ENCODE results near the gene ANKRD31. TPM values are rescaled to one million over a fixed set of nuclear protein-coding genes. Genes with fewer than 3 reads are reported as not detected.
"Not testable (repeated sequence)": the region's sequence is repeated elsewhere in the genome, so short reads cannot be mapped to it uniquely, and the experiment has no call there.

Gene ANKRD31
- total RNA-seq, 1 donor from 2014 or later: 0.42 TPM

GRCh38 chr5:75235711-75236110 lies 967 bp downstream of the ANKRD31 start:
- no peak for DNase-seq
- no peaks in the 10 kb centered on the region for H3K36me3 Mint-ChIP-seq (ENCODE audit: unreplicated experiment)
- no peaks in the 10 kb centered on the region for H3K27me3 Mint-ChIP-seq (ENCODE audit: unreplicated experiment)
- H3K4me1 Mint-ChIP-seq (ENCODE audit: low read depth, unreplicated experiment): no peaks in the 10 kb centered on the region
- H3K27ac Mint-ChIP-seq (ENCODE audit: unreplicated experiment): peak overlapping the region; percentile 33
- H3K4me3 Mint-ChIP-seq (ENCODE audit: unreplicated experiment): peak overlapping the region; percentile 92
- no peak for TF ChIP-seq CTCF (IDR thresholded peaks at IDR 0.05; ENCODE audit: partially characterized antibody, unreplicated experiment)
- peaks cover 2% of the 10 kb centered on the region for H3K9me3 Mint-ChIP-seq (ENCODE audit: unreplicated experiment)

GRCh38 chr5:75234251-75234650 lies 2.4 kb downstream of the ANKRD31 start:
- H3K4me3 Mint-ChIP-seq (ENCODE audit: unreplicated experiment): no peak overlapping the region
- no peak for TF ChIP-seq CTCF (IDR thresholded peaks at IDR 0.05; ENCODE audit: partially characterized antibody, unreplicated experiment)
- H3K27ac Mint-ChIP-seq (ENCODE audit: unreplicated experiment): no peak overlapping the region
- DNase-seq: no peak
- H3K27me3 Mint-ChIP-seq (ENCODE audit: unreplicated experiment): no peaks in the 10 kb centered on the region
- H3K9me3 Mint-ChIP-seq (ENCODE audit: unreplicated experiment): peaks cover 2% of the 10 kb centered on the region
- H3K36me3 Mint-ChIP-seq (ENCODE audit: unreplicated experiment): no peaks in the 10 kb centered on the region
- H3K4me1 Mint-ChIP-seq (ENCODE audit: low read depth, unreplicated experiment): no peaks in the 10 kb centered on the region

- no peaks in the 10 kb centered on the region for H3K9me3 Mint-ChIP-seq (ENCODE audit: unreplicated experiment)
- no peaks in the 10 kb centered on the region for H3K36me3 Mint-ChIP-seq (ENCODE audit: unreplicated experiment)
- no peaks in the 10 kb centered on the region for H3K4me1 Mint-ChIP-seq (ENCODE audit: low read depth, unreplicated experiment)
- DNase-seq: no peak
- no peak overlapping the region for H3K4me3 Mint-ChIP-seq (ENCODE audit: unreplicated experiment)
- no peak for TF ChIP-seq CTCF (IDR thresholded peaks at IDR 0.05; ENCODE audit: partially characterized antibody, unreplicated experiment)
- H3K27ac Mint-ChIP-seq (ENCODE audit: unreplicated experiment): no peak overlapping the region
- H3K27me3 Mint-ChIP-seq (ENCODE audit: unreplicated experiment): no peaks in the 10 kb centered on the region
Observed at GRCh38 chr5:75226916-75227315, 9.8 kb downstream of the ANKRD31 start.

- DNase-seq: no peak
- no peak overlapping the region for H3K4me3 Mint-ChIP-seq (ENCODE audit: unreplicated experiment)
- H3K27ac Mint-ChIP-seq (ENCODE audit: unreplicated experiment): no peak overlapping the region
- H3K27me3 Mint-ChIP-seq (ENCODE audit: unreplicated experiment): no peaks in the 10 kb centered on the region
- no peak for TF ChIP-seq CTCF (IDR thresholded peaks at IDR 0.05; ENCODE audit: partially characterized antibody, unreplicated experiment)
- no peaks in the 10 kb centered on the region for H3K4me1 Mint-ChIP-seq (ENCODE audit: low read depth, unreplicated experiment)
- H3K36me3 Mint-ChIP-seq (ENCODE audit: unreplicated experiment): no peaks in the 10 kb centered on the region
- H3K9me3 Mint-ChIP-seq (ENCODE audit: unreplicated experiment): no peaks in the 10 kb centered on the region
Observed at GRCh38 chr5:75225506-75225905, 11.2 kb downstream of the ANKRD31 start.

GRCh38 chr5:75220787-75221186 lies 15.9 kb downstream of the ANKRD31 start:
- peaks cover 10% of the 10 kb centered on the region for H3K36me3 Mint-ChIP-seq (ENCODE audit: unreplicated experiment)
- H3K4me1 Mint-ChIP-seq (ENCODE audit: low read depth, unreplicated experiment); H3K27ac Mint-ChIP-seq (ENCODE audit: unreplicated experiment); H3K4me3 Mint-ChIP-seq (ENCODE audit: unreplicated experiment); H3K27me3 Mint-ChIP-seq (ENCODE audit: unreplicated experiment); DNase-seq; H3K9me3 Mint-ChIP-seq (ENCODE audit: unreplicated experiment): not testable (repeated sequence)

- Mint-ChIP-seq H3K4me3 (ENCODE audit: unreplicated experiment) (no peak overlapping the region), H3K27me3 (ENCODE audit: unreplicated experiment) (no peaks in the 10 kb centered on the region), H3K27ac (ENCODE audit: unreplicated experiment) (no peak overlapping the region), H3K36me3 (ENCODE audit: unreplicated experiment) (peaks cover 10% of the 10 kb centered on the region), H3K9me3 (ENCODE audit: unreplicated experiment) (no peaks in the 10 kb centered on the region), H3K4me1 (ENCODE audit: low read depth, unreplicated experiment) (no peaks in the 10 kb centered on the region)
- DNase-seq: no peak
- TF ChIP-seq CTCF (IDR thresholded peaks at IDR 0.05; ENCODE audit: partially characterized antibody, unreplicated experiment): no peak
Observed at GRCh38 chr5:75214928-75215327, 21.8 kb downstream of the ANKRD31 start.

Measured in glutamatergic neuron (in vitro differentiated cells).